Keratinocyte (primary cell): ENCODE results near the gene SDK1. TPM values are rescaled to one million over a fixed set of nuclear protein-coding genes. Genes with fewer than 3 reads are reported as not detected.

Experiments
- DNase-seq: peaks from one replicate; pipeline ENCODE4 v3.0.0-alpha.2; 2011; ENCODE audit warnings: low read depth, missing footprints, low spot score
- FAIRE-seq: peaks from 2 replicates; lab custom pipeline; 2011; peaks lifted over from hg19 to GRCh38; lab: Jason Lieb, UNC
- H2AFZ ChIP-seq: 2 replicates; pipeline ENCODE4 v1.6.0; 2012; ENCODE audit warnings: low read length, control low read depth, inconsistent platforms; ENCODE audit not compliant: control insufficient read depth
- H3K27ac ChIP-seq: 2 replicates; pipeline ENCODE4 v1.5.1; 2011; ENCODE audit warnings: low read length; ENCODE audit not compliant: control insufficient read depth, insufficient read depth
- H3K27me3 ChIP-seq: 3 replicates; pipeline ENCODE4 v1.6.0; 2011; ENCODE audit warnings: low read length; ENCODE audit not compliant: control insufficient read depth, insufficient read depth; ENCODE audit errors: extremely low read depth
- H3K36me3 ChIP-seq, 2 experiments: 2 replicates in 1 of 2; 3 replicates in 1 of 2; pipeline ENCODE4 v1.5.1; 2011; ENCODE audit warnings: low read length in 2 of 2, mild to moderate bottlenecking in 1 of 2; ENCODE audit not compliant: control insufficient read depth in 2 of 2, insufficient read depth in 2 of 2; ENCODE audit errors: extremely low read depth in 1 of 2
- H3K4me1 ChIP-seq: 3 replicates; pipeline ENCODE4 v1.5.1; 2011; ENCODE audit warnings: low read length; ENCODE audit not compliant: control insufficient read depth, insufficient read depth; ENCODE audit errors: extremely low read depth
- H3K4me2 ChIP-seq: 3 replicates; pipeline ENCODE4 v1.6.0; 2011; ENCODE audit warnings: low read depth, low read length; ENCODE audit not compliant: control insufficient read depth, insufficient read depth; ENCODE audit errors: extremely low read depth
- H3K4me3 ChIP-seq, 3 experiments: fragments of 200-600 bp in 1 of 3; sonication (generic) in 1 of 3; 2 replicates in 2 of 3; 3 replicates in 1 of 3; pipeline ENCODE4 v1.5.1; 2011 to 2016; ENCODE audit warnings: low read length in 3 of 3, mild to moderate bottlenecking in 3 of 3, control low read depth in 2 of 3, inconsistent platforms in 1 of 3, low read depth in 1 of 3, mixed read lengths in 1 of 3, mixed run types in 1 of 3, moderate library complexity in 1 of 3; ENCODE audit not compliant: control insufficient read depth in 2 of 3, insufficient read depth in 2 of 3; ENCODE audit errors: extremely low read depth in 1 of 3
- H3K79me2 ChIP-seq: 2 replicates; pipeline ENCODE4 v1.6.0; 2012; ENCODE audit warnings: low read length; ENCODE audit not compliant: control insufficient read depth, insufficient read depth
- H3K9ac ChIP-seq: 3 replicates; pipeline ENCODE4 v1.6.0; 2011; ENCODE audit warnings: low read length; ENCODE audit not compliant: control insufficient read depth, insufficient read depth; ENCODE audit errors: extremely low read depth
- H3K9me1 ChIP-seq: 3 replicates; pipeline ENCODE4 v1.6.0; 2011; ENCODE audit warnings: low read length; ENCODE audit not compliant: control insufficient read depth, insufficient read depth; ENCODE audit errors: extremely low read depth
- H3K9me3 ChIP-seq: 2 replicates; pipeline ENCODE4 v1.5.1; 2012; ENCODE audit warnings: low read depth, low read length; ENCODE audit not compliant: control insufficient read depth
- H4K20me1 ChIP-seq: 3 replicates; pipeline ENCODE4 v1.6.0; 2011; ENCODE audit warnings: low read length; ENCODE audit not compliant: control insufficient read depth, insufficient read depth; ENCODE audit errors: extremely low read depth
- EZH2 ChIP-seq: IDR thresholded peaks from one replicate; pipeline ENCODE4 v1.6.1; 2012; ENCODE audit warnings: inconsistent platforms, mild to moderate bottlenecking, low read length, moderate library complexity
- dilution Hi-C: fragments of 300-500 bp; cut with MboI; formaldehyde crosslinking; loops from one replicate; pipeline ENCODE4 v1.7.0; 2020; ENCODE audit warnings: low sequenced_read_pairs; ENCODE audit not compliant: extremely low pct_ligation_motif_present
- polyA plus RNA-seq, 5 experiments: library from polyadenylated mRNA; depleted of rRNA in 3 of 5; stranded (reverse) in 3 of 5; stranded (forward) in 1 of 5; unstranded in 1 of 5; fragments of >200 nt; gene quantifications; 1 replicate in 1 of 5; 2 replicates in 3 of 5; 3 replicates in 1 of 5; pipeline versions ENCODE4 v1.2.1 to v1.2.3, GENCODE V29; 2011 to 2012; ENCODE audit warnings: missing spikeins in 2 of 5, low read depth in 1 of 5, low replicate concordance in 1 of 5
- TF ChIP-seq, protein P1 (sequence below), 3 experiments: IDR thresholded peaks in 1 of 3; conservative IDR thresholded peaks in 1 of 3; optimal IDR thresholded peaks in 1 of 3; 2 replicates in 2 of 3; 3 replicates in 1 of 3; pipeline versions ENCODE3 to v1.5.1; 2011; ENCODE audit warnings: low read length in 3 of 3, mild to moderate bottlenecking in 3 of 3, moderate library complexity in 2 of 3, control low read depth in 1 of 3, inconsistent platforms in 1 of 3; ENCODE audit not compliant: insufficient read depth in 2 of 3; ENCODE audit errors: extremely low read depth in 1 of 3

Gene SDK1
- polyA plus RNA-seq, 1 donor (not counting 4 experiments of a cell fraction or from before 2014, with no cell fraction given) = 0.66 TPM

DNA sequence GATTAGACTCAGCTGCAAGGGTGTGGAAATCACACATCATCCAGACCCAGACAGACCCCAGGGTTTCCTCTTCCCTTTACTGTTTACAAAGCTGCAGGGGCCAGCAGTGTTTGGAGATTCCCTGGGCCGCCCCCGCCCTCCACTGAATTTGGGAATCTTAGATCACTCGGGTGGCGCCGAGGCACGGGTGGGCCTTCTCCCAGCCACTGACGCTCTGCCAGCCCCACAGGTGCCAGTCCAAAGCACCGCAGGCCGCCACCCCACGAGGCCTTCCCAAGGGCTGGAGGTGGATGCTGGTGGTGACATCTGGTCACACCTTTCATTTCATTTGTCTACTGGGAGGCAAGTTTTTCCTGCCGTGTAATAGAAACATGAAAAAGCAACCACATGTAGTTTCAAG is 941.7 kb downstream of the SDK1 start:
- FAIRE-seq (no peak), DNase-seq (no peak)
- Histone ChIP-seq H3K36me3 (no peaks in the 10 kb centered on the region), H3K4me1 (no peaks in the 10 kb centered on the region), H2AFZ (no peak overlapping the region), H3K9me1 (no peaks in the 10 kb centered on the region), H4K20me1 (no peaks in the 10 kb centered on the region), H3K9me3 (no peaks in the 10 kb centered on the region), H3K27ac (no peak overlapping the region), H3K79me2 (no peaks in the 10 kb centered on the region), H3K27me3 (no peaks in the 10 kb centered on the region), H3K4me3 (no peak overlapping the region), H3K4me2 (no peak overlapping the region), H3K9ac (no peak overlapping the region)
- dilution Hi-C loops = no loop called here
- TF ChIP-seq EZH2 = no peak
- TF ChIP-seq, protein P1, sequence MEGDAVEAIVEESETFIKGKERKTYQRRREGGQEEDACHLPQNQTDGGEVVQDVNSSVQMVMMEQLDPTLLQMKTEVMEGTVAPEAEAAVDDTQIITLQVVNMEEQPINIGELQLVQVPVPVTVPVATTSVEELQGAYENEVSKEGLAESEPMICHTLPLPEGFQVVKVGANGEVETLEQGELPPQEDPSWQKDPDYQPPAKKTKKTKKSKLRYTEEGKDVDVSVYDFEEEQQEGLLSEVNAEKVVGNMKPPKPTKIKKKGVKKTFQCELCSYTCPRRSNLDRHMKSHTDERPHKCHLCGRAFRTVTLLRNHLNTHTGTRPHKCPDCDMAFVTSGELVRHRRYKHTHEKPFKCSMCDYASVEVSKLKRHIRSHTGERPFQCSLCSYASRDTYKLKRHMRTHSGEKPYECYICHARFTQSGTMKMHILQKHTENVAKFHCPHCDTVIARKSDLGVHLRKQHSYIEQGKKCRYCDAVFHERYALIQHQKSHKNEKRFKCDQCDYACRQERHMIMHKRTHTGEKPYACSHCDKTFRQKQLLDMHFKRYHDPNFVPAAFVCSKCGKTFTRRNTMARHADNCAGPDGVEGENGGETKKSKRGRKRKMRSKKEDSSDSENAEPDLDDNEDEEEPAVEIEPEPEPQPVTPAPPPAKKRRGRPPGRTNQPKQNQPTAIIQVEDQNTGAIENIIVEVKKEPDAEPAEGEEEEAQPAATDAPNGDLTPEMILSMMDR (optimal IDR thresholded peaks at IDR 0.05 in 1 of 3, IDR thresholded peaks at IDR 0.05 in 1 of 3, conservative IDR thresholded peaks at IDR 0.05 in 1 of 3; ENCODE audit: extremely low read depth in 1 of 3, insufficient read depth in 2 of 3, low read length in 3 of 3) = no peak

GRCh38 chr7:4244041-4244440 is 943.0 kb downstream of the SDK1 start:
- FAIRE-seq = no peak
- DNase-seq = no peak
- H3K27ac ChIP-seq = no peak overlapping the region
- H3K36me3 ChIP-seq = no peaks in the 10 kb centered on the region
- H3K4me1 ChIP-seq = no peaks in the 10 kb centered on the region
- H2AFZ ChIP-seq = no peak overlapping the region
- dilution Hi-C loops = no loop called here
- no peaks in the 10 kb centered on the region for H3K9me3 ChIP-seq
- H3K4me2 ChIP-seq = no peak overlapping the region
- no peaks in the 10 kb centered on the region for H3K9me1 ChIP-seq
- H3K27me3 ChIP-seq = no peaks in the 10 kb centered on the region
- no peak overlapping the region for H3K4me3 ChIP-seq
- no peaks in the 10 kb centered on the region for H3K79me2 ChIP-seq
- no peak for TF ChIP-seq EZH2
- TF ChIP-seq, protein P1 (optimal IDR thresholded peaks at IDR 0.05 in 1 of 3, IDR thresholded peaks at IDR 0.05 in 1 of 3, conservative IDR thresholded peaks at IDR 0.05 in 1 of 3; ENCODE audit: extremely low read depth in 1 of 3, insufficient read depth in 2 of 3, low read length in 3 of 3) = no peak
- H3K9ac ChIP-seq = no peak overlapping the region
- H4K20me1 ChIP-seq = no peaks in the 10 kb centered on the region
